GM20431 (cell line): Measurements from ENCODE around the gene ESRRG.

Experiments used
- in situ Hi-C: fragments of 300-500 bp; cut with MseI, MboI; formaldehyde crosslinking; loops from one replicate; pipeline ENCODE4 v1.15.0; 2020; ENCODE audit warnings: low sequenced_read_pairs; ENCODE audit not compliant: unreplicated experiment

Gene ESRRG

GRCh38 chr1:216462066-216462775 is 261.0 kb downstream of the ESRRG start:
- in situ Hi-C loops: no loop called here

- in situ Hi-C loops: no loop called here
Observed at GRCh38 chr1:216461466-216461865, 261.8 kb downstream of the ESRRG start.

- in situ Hi-C loops: no loop called here
Observed at GRCh38 chr1:216459651-216460207, 263.5 kb downstream of the ESRRG start.

GRCh38 chr1:216458812-216459211 is 264.4 kb downstream of the ESRRG start:
- in situ Hi-C loops: no loop called here

GRCh38 chr1:216457356-216457755 is 265.9 kb downstream of the ESRRG start:
- in situ Hi-C loops: no loop called here

GRCh38 chr1:216456682-216457081 is 266.5 kb downstream of the ESRRG start:
- in situ Hi-C loops: no loop called here

- in situ Hi-C loops: no loop called here
Observed at GRCh38 chr1:216453777-216454176, 269.5 kb downstream of the ESRRG start.
